GM12878 (cell line): ENCODE data around the gene LMOD1. TPM values are rescaled to one million over a fixed set of nuclear protein-coding genes. Genes with fewer than 3 reads are reported as not detected.

Source experiments
- BACH1 ChIP-seq: fragments of 450-650 bp; IDR thresholded peaks from 2 replicates; pipeline ENCODE4 v1.6.1; 2017; ENCODE audit warnings: mild to moderate bottlenecking, borderline replicate concordance
- EP300 ChIP-seq, 2 experiments: fragments of 150-350 bp in 1 of 2; IDR thresholded peaks; 2 replicates each; pipeline ENCODE4 v1.6.1; 2011 to 2012; ENCODE audit warnings: low read depth in 2 of 2, low read length in 2 of 2, borderline replicate concordance in 1 of 2, improper control_type of control experiment in 1 of 2, inconsistent platforms in 1 of 2; ENCODE audit not compliant: control insufficient read depth in 1 of 2
- HCFC1 ChIP-seq: fragments of 150-350 bp; IDR thresholded peaks from 2 replicates; pipeline ENCODE4 v1.6.1; 2014; ENCODE audit warnings: low read length
- IRF4 ChIP-seq: IDR thresholded peaks from 2 replicates; pipeline ENCODE4 v1.6.1; 2011; ENCODE audit warnings: low read depth, low read length
- KAT2A ChIP-seq: conservative IDR thresholded peaks from 2 replicates; pipeline ENCODE4 v1.6.1; 2011; ENCODE audit warnings: low read depth, low read length; ENCODE audit not compliant: control insufficient read depth
- NR2C1 ChIP-seq: fragments of 450-650 bp; IDR thresholded peaks from 2 replicates; pipeline ENCODE4 v1.6.1; 2017; ENCODE audit warnings: antibody characterized with exemption, mild to moderate bottlenecking, moderate library complexity
- RAD51 ChIP-seq: fragments of 450-650 bp; IDR thresholded peaks from 2 replicates; pipeline ENCODE4 v1.6.1; 2016; ENCODE audit warnings: moderate library complexity, mild to moderate bottlenecking, inconsistent platforms
- SIN3A ChIP-seq: IDR thresholded peaks from 2 replicates; pipeline ENCODE4 v1.6.1; 2012; ENCODE audit warnings: low read depth, low read length, improper control_type of control experiment
- SMAD5 ChIP-seq: IDR thresholded peaks from 2 replicates; pipeline ENCODE4 v1.6.1; 2016; ENCODE audit warnings: antibody characterized with exemption, low read depth
- SMC3 ChIP-seq: IDR thresholded peaks from 2 replicates; pipeline ENCODE4 v1.6.1; 2011; ENCODE audit warnings: low read length, improper control_type of control experiment, borderline replicate concordance
- TCF7 ChIP-seq: IDR thresholded peaks from 2 replicates; pipeline ENCODE4 v1.6.1; 2014; ENCODE audit warnings: antibody characterized with exemption, borderline replicate concordance
- ZNF207 ChIP-seq: fragments of 450-650 bp; IDR thresholded peaks from 2 replicates; pipeline ENCODE4 v1.6.1; 2014; ENCODE audit warnings: antibody characterized with exemption, mild to moderate bottlenecking, borderline replicate concordance
- ZNF384 ChIP-seq: IDR thresholded peaks from 2 replicates; pipeline ENCODE4 v1.6.1; 2012; ENCODE audit warnings: low read depth, mild to moderate bottlenecking, low read length, improper control_type of control experiment, borderline replicate concordance
- polyA plus RNA-seq, 11 experiments: library from polyadenylated mRNA; depleted of rRNA in 4 of 11; unstranded in 6 of 11; stranded (reverse) in 5 of 11; fragments of >200 nt; fragmentation: Nextera tagmentation in 4 of 11; fragmentation: Illumina TruSeq in 1 of 11; extraction: Ambion mirVana in 4 of 11; extraction: Trizol in 1 of 11; gene quantifications; 1 replicate in 1 of 11; 2 replicates in 10 of 11; pipeline versions ENCODE4 v1.2.1 to v1.2.3, GENCODE V29; 2011 to 2016; ENCODE audit warnings: inconsistent platforms in 2 of 11, missing spikeins in 2 of 11, low read depth in 1 of 11
- total RNA-seq, 4 experiments: library from RNA; depleted of rRNA in 3 of 4; stranded (reverse); fragments of >200 nt in 3 of 4; fragmentation: Illumina TruSeq in 1 of 4; extraction: Trizol in 1 of 4; gene quantifications; 2 replicates each; pipeline versions ENCODE4 v1.2.1 to v1.2.3, GENCODE V29; 2013 to 2021
- TF ChIP-seq, protein P1 (sequence below), 3 experiments: IDR thresholded peaks in 2 of 3; conservative IDR thresholded peaks in 1 of 3; 2 replicates each; pipeline ENCODE4 v1.5.1; 2011; ENCODE audit warnings: low read depth in 3 of 3, low read length in 3 of 3, mild to moderate bottlenecking in 3 of 3, control low read depth in 2 of 3, moderate library complexity in 2 of 3, inconsistent platforms in 1 of 3, mixed read lengths in 1 of 3; ENCODE audit not compliant: control insufficient read depth in 2 of 3, insufficient read depth in 1 of 3; ENCODE audit errors: extremely low read depth in 1 of 3
- TF ChIP-seq, protein P2 (sequence below): IDR thresholded peaks from 2 replicates; pipeline ENCODE4 v1.6.1; 2012; ENCODE audit warnings: mild to moderate bottlenecking, low read depth, low read length
- TF ChIP-seq, protein P3 (sequence below): fragments of 150-350 bp; IDR thresholded peaks from 2 replicates; pipeline ENCODE4 v1.6.1; 2014; ENCODE audit warnings: mild to moderate bottlenecking, low read depth, low read length
- TF ChIP-seq, protein P4 (sequence below): IDR thresholded peaks from 2 replicates; pipeline ENCODE4 v1.6.1; 2011; ENCODE audit warnings: borderline replicate concordance, low read depth, mild to moderate bottlenecking, moderate library complexity, low read length; ENCODE audit not compliant: insufficient read depth, poor library complexity, severe bottlenecking

LMOD1 gene
- total and polyA plus RNA-seq, 10 of the 15 experiments (the other 5 are each of a cell fraction or from before 2014, with no cell fraction given): 0.15 TPM; not detected in 9

DNA sequence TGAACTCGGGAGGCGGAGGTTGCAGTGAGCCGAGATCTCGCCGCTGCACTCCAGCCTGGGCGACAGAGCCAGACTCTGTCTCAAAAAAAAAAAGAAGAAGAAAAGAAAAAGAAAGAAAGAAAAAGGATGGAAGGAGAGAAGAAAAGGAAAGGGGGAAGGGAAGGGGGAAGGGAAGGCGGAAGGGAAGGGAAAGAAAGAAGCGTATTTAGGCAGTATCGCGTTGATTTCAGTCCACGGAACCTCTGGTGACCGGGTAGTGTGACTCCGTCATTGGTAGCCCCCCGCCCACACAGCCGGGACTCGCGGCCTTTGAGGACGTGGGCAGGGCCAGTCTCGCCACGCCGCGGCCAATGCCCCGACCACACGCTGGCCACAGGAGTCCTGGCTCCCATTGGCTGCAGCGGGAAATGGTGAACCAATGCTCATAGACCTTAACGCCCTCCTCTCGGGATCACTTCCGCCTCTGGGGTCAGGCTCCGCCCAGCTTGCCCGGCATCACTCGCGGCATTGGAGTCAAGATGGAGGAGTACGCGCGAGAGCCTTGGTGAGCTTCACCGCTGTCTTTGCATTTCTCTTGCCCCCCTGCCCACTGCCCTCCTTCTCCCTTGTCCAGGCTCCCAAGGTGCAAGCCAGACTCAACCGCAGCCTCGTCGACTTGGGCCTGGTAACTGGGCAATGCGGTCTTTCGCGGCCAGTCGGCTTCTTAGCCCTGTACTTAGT is 8.8 kb upstream of the LMOD1 start, which contains the start of gene TIMM17A (continued):
- TF ChIP-seq, protein P1, sequence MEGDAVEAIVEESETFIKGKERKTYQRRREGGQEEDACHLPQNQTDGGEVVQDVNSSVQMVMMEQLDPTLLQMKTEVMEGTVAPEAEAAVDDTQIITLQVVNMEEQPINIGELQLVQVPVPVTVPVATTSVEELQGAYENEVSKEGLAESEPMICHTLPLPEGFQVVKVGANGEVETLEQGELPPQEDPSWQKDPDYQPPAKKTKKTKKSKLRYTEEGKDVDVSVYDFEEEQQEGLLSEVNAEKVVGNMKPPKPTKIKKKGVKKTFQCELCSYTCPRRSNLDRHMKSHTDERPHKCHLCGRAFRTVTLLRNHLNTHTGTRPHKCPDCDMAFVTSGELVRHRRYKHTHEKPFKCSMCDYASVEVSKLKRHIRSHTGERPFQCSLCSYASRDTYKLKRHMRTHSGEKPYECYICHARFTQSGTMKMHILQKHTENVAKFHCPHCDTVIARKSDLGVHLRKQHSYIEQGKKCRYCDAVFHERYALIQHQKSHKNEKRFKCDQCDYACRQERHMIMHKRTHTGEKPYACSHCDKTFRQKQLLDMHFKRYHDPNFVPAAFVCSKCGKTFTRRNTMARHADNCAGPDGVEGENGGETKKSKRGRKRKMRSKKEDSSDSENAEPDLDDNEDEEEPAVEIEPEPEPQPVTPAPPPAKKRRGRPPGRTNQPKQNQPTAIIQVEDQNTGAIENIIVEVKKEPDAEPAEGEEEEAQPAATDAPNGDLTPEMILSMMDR (IDR thresholded peaks at IDR 0.05 in 2 of 3, conservative IDR thresholded peaks at IDR 0.05 in 1 of 3; ENCODE audit: control insufficient read depth in 2 of 3, extremely low read depth in 1 of 3, insufficient read depth in 1 of 3, low read depth in 3 of 3, low read length in 3 of 3): no peak
- TF ChIP-seq NR2C1: peak; percentile 94
- TF ChIP-seq, protein P2, sequence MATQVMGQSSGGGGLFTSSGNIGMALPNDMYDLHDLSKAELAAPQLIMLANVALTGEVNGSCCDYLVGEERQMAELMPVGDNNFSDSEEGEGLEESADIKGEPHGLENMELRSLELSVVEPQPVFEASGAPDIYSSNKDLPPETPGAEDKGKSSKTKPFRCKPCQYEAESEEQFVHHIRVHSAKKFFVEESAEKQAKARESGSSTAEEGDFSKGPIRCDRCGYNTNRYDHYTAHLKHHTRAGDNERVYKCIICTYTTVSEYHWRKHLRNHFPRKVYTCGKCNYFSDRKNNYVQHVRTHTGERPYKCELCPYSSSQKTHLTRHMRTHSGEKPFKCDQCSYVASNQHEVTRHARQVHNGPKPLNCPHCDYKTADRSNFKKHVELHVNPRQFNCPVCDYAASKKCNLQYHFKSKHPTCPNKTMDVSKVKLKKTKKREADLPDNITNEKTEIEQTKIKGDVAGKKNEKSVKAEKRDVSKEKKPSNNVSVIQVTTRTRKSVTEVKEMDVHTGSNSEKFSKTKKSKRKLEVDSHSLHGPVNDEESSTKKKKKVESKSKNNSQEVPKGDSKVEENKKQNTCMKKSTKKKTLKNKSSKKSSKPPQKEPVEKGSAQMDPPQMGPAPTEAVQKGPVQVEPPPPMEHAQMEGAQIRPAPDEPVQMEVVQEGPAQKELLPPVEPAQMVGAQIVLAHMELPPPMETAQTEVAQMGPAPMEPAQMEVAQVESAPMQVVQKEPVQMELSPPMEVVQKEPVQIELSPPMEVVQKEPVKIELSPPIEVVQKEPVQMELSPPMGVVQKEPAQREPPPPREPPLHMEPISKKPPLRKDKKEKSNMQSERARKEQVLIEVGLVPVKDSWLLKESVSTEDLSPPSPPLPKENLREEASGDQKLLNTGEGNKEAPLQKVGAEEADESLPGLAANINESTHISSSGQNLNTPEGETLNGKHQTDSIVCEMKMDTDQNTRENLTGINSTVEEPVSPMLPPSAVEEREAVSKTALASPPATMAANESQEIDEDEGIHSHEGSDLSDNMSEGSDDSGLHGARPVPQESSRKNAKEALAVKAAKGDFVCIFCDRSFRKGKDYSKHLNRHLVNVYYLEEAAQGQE: no peak
- TF ChIP-seq BACH1: peak; percentile 93
- TF ChIP-seq HCFC1: peak; percentile 50; the same call in 1 of the 2 replicates
- TF ChIP-seq IRF4: peak; percentile 62; the same call in 1 of the 2 replicates
- no peak for TF ChIP-seq KAT2A
- TF ChIP-seq, protein P3, sequence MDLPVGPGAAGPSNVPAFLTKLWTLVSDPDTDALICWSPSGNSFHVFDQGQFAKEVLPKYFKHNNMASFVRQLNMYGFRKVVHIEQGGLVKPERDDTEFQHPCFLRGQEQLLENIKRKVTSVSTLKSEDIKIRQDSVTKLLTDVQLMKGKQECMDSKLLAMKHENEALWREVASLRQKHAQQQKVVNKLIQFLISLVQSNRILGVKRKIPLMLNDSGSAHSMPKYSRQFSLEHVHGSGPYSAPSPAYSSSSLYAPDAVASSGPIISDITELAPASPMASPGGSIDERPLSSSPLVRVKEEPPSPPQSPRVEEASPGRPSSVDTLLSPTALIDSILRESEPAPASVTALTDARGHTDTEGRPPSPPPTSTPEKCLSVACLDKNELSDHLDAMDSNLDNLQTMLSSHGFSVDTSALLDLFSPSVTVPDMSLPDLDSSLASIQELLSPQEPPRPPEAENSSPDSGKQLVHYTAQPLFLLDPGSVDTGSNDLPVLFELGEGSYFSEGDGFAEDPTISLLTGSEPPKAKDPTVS: no peak
- no peak for TF ChIP-seq ZNF384
- TF ChIP-seq SIN3A: peak; percentile 63; the same call in 1 of the 2 replicates
- TF ChIP-seq TCF7: no peak
- TF ChIP-seq ZNF207: no peak
- TF ChIP-seq RAD51: no peak
- no peak for TF ChIP-seq SMC3
- TF ChIP-seq EP300 (IDR thresholded peaks at IDR 0.05; ENCODE audit: borderline replicate concordance in 1 of 2, control insufficient read depth in 1 of 2, low read depth in 2 of 2, low read length in 2 of 2): peak in 1 of 2 experiments; percentile 47; a peak in 1 of 4 replicates
- TF ChIP-seq, protein P4, sequence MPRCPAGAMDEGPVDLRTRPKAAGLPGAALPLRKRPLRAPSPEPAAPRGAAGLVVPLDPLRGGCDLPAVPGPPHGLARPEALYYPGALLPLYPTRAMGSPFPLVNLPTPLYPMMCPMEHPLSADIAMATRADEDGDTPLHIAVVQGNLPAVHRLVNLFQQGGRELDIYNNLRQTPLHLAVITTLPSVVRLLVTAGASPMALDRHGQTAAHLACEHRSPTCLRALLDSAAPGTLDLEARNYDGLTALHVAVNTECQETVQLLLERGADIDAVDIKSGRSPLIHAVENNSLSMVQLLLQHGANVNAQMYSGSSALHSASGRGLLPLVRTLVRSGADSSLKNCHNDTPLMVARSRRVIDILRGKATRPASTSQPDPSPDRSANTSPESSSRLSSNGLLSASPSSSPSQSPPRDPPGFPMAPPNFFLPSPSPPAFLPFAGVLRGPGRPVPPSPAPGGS: peak; percentile 34
- peak; percentile 84 for TF ChIP-seq SMAD5
